Mesendoderm (in vitro differentiated cells): ENCODE data around the gene INSYN1.
"Not testable (repeated sequence)": the region's sequence is repeated elsewhere in the genome, so short reads cannot be mapped to it uniquely, and the experiment has no call there.

ENCODE experiments used
- DNase-seq: peaks from one replicate; pipeline ENCODE4 v3.0.0; 2013
- H2AK5ac ChIP-seq: 2 replicates; pipeline ENCODE4 v1.6.1; 2013; ENCODE audit warnings: low read length, inconsistent platforms
- H2BK120ac ChIP-seq: 2 replicates; pipeline ENCODE4 v1.6.1; 2013; ENCODE audit warnings: low read depth, mild to moderate bottlenecking, low read length, moderate library complexity, mixed read lengths
- H2BK15ac ChIP-seq: replicated peaks from 2 replicates; pipeline ENCODE4 v1.6.1; 2013; ENCODE audit warnings: low read depth, mild to moderate bottlenecking, moderate library complexity
- H2BK5ac ChIP-seq: 2 replicates; pipeline ENCODE4 v1.6.1; 2013; ENCODE audit warnings: low read length, inconsistent platforms
- H3K18ac ChIP-seq: 2 replicates; pipeline ENCODE4 v1.6.1; 2013; ENCODE audit warnings: mild to moderate bottlenecking, low read length, mixed read lengths
- H3K23ac ChIP-seq: one replicate; pipeline ENCODE4 v1.6.1; 2013; ENCODE audit warnings: low read length
- H3K27ac ChIP-seq: 2 replicates; pipeline ENCODE4 v1.5.1; 2013; ENCODE audit warnings: low read depth, mild to moderate bottlenecking, inconsistent platforms, low read length, moderate library complexity
- H3K27me3 ChIP-seq: 2 replicates; pipeline ENCODE4 v1.6.1; 2013; ENCODE audit warnings: low read length, control low read depth, mild to moderate bottlenecking, inconsistent platforms; ENCODE audit not compliant: insufficient read depth, poor library complexity
- H3K36me3 ChIP-seq: 2 replicates; pipeline ENCODE4 v1.6.1; 2013; ENCODE audit warnings: low read length, inconsistent platforms; ENCODE audit not compliant: control insufficient read depth, insufficient read depth
- H3K4ac ChIP-seq: one replicate; pipeline ENCODE4 v1.6.1; 2013; ENCODE audit warnings: low read depth, mild to moderate bottlenecking, low read length, moderate library complexity
- H3K4me1 ChIP-seq: 2 replicates; pipeline ENCODE4 v1.6.1; 2013; ENCODE audit warnings: low read depth, low read length, inconsistent platforms; ENCODE audit not compliant: control insufficient read depth
- H3K4me2 ChIP-seq: 2 replicates; pipeline ENCODE4 v1.6.1; 2013; ENCODE audit warnings: low read length
- H3K4me3 ChIP-seq: 2 replicates; pipeline ENCODE4 v1.5.1; 2013; ENCODE audit warnings: mild to moderate bottlenecking, low read length
- H3K56ac ChIP-seq: one replicate; pipeline ENCODE4 v1.6.1; 2013; ENCODE audit warnings: low read length
- H3K79me1 ChIP-seq: 2 replicates; pipeline ENCODE4 v1.6.1; 2013; ENCODE audit warnings: low read length, inconsistent platforms
- H3K79me2 ChIP-seq: 2 replicates; pipeline ENCODE4 v1.6.1; 2013; ENCODE audit warnings: mild to moderate bottlenecking, low read length; ENCODE audit not compliant: control insufficient read depth, insufficient read depth
- H3K9ac ChIP-seq: 2 replicates; pipeline ENCODE4 v1.6.1; 2013; ENCODE audit warnings: low read length, inconsistent platforms
- H4K5ac ChIP-seq: one replicate; pipeline ENCODE4 v1.6.1; 2013; ENCODE audit warnings: low read length
- H4K8ac ChIP-seq: one replicate; pipeline ENCODE4 v1.6.1; 2013; ENCODE audit warnings: low read depth, mild to moderate bottlenecking, control low read depth, low read length, moderate library complexity
- WGBS: extraction: QIAGEN DNeasy Blood & Tissue Kit; methylation state at CpG from one replicate; pipeline ENCODE4 v1.1.7; 2013; ENCODE audit warnings: low lambda C conversion rate, missing lambda C conversion rate; ENCODE audit not compliant: insufficient coverage; ENCODE audit errors: extremely low coverage; 5-methylcytosine and 5-hydroxymethylcytosine counted together

INSYN1 gene

DNA sequence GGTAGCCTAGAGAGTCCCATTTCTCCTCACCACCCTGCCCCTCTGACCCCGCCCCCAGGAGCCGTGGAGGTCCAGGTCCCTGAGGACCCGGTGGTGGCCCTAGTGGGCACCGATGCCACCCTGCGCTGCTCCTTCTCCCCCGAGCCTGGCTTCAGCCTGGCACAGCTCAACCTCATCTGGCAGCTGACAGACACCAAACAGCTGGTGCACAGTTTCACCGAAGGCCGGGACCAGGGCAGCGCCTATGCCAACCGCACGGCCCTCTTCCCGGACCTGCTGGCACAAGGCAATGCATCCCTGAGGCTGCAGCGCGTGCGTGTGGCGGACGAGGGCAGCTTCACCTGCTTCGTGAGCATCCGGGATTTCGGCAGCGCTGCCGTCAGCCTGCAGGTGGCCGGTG is 49.5 kb downstream of the INSYN1 start:
- not testable (repeated sequence) for H3K4me3 ChIP-seq, H3K27ac ChIP-seq, H3K4me1 ChIP-seq, DNase-seq, H4K5ac ChIP-seq, H2BK15ac ChIP-seq, H3K4ac ChIP-seq, H3K56ac ChIP-seq, H4K8ac ChIP-seq, H3K23ac ChIP-seq, H2AK5ac ChIP-seq, H3K27me3 ChIP-seq, H2BK5ac ChIP-seq, H3K18ac ChIP-seq, H2BK120ac ChIP-seq, H3K79me2 ChIP-seq, H3K9ac ChIP-seq, H3K79me1 ChIP-seq, H3K4me2 ChIP-seq
- peaks cover 10% of the 10 kb centered on the region for H3K36me3 ChIP-seq
- WGBS: no CpG with 5 or more reads among the region's 23 CpGs

DNA sequence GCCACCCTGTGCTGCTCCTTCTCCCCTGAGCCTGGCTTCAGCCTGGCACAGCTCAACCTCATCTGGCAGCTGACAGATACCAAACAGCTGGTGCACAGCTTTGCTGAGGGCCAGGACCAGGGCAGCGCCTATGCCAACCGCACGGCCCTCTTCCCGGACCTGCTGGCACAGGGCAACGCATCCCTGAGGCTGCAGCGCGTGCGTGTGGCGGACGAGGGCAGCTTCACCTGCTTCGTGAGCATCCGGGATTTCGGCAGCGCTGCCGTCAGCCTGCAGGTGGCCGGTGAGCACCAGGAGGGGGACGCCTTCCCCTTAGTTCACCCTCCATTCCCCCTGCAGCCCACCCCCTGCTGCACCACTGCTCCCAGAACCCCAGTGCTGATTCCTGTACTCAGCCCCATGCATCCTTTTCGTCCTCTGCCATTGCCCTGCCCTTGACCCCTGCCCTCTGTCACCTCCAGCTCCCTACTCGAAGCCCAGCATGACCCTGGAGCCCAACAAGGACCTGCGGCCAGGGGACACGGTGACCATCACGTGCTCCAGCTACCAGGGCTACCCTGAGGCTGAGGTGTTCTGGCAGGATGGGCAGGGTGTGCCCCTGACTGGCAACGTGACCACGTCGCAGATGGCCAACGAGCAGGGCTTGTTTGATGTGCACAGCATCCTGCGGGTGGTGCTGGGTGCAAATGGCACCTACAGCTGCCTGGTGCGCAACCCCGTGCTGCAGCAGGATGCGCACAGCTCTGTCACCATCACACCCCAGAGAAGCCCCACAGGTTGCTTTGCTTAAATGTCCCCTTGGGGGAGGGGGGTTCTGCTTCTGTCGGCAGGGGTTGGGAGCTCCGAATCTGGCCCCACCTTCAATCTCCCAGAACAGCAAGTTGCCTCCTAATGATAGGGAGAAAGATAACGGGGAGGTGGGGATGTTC is 50.6 kb downstream of the INSYN1 start:
- not testable (repeated sequence) for H3K4me2 ChIP-seq, H3K56ac ChIP-seq, H3K4me3 ChIP-seq, H3K27ac ChIP-seq, H2BK15ac ChIP-seq, H3K9ac ChIP-seq, H4K5ac ChIP-seq, H3K4ac ChIP-seq, H2BK120ac ChIP-seq, H3K18ac ChIP-seq, H4K8ac ChIP-seq, H3K27me3 ChIP-seq, DNase-seq, H2AK5ac ChIP-seq, H3K79me2 ChIP-seq, H3K23ac ChIP-seq, H2BK5ac ChIP-seq, H3K4me1 ChIP-seq, H3K36me3 ChIP-seq
- WGBS: no CpG with 5 or more reads among the region's 33 CpGs
- peaks cover 11% of the 10 kb centered on the region for H3K79me1 ChIP-seq

DNA sequence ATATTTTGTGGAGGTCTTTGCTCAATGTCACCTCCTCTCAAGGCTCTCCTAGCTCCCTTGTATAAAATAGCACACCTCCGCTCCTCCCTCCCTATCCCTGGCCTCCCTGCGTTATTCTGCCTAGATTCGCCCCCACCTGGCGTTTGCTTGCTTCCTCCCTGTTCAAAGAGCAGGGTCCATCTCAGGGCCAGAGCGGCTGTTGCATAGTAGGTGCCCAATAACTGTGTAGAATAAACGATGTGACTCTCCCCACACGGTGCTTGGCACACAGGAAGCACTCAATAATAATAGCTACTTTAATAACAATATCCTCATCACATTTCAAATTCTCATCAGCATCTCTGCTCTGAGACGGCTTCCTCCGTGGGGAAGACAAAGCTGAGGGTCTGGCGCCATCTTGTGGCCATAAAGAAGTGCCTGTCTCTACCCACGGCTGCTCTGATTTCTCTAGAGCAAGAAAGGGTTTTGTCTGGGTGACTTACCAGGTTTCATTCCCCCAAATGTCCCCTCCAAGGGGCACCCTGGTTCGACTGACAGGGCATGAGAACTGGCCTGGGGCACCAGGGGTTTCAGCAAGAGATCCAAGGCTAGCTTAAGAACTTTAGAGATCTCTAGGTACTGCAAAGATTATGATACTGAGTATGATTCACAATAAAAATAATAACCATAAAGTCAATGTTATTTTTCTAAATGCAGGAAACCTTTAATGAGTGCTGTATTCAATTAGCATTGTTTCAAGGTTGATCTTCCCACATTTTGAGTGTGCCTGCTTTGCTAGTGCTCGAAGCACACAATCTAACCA is 52.9 kb downstream of the INSYN1 start:
- Histone ChIP-seq H3K79me2 (peaks cover 16% of the 10 kb centered on the region), H2AK5ac (no peak overlapping the region), H2BK120ac (no peak overlapping the region), H4K5ac (no peak overlapping the region), H3K36me3 (peaks cover 1% of the 10 kb centered on the region), H2BK5ac (no peak overlapping the region), H3K4ac (no peak overlapping the region), H3K9ac (no peak overlapping the region), H3K23ac (no peak overlapping the region), H3K56ac (no peak overlapping the region), H3K4me2 (no peak overlapping the region), H3K4me3 (no peak overlapping the region), H3K27ac (no peak overlapping the region), H3K27me3 (no peaks in the 10 kb centered on the region), H3K4me1 (peaks cover 3% of the 10 kb centered on the region), H4K8ac (no peak overlapping the region), H2BK15ac (no peak overlapping the region), H3K18ac (no peak overlapping the region), H3K79me1 (peaks cover 19% of the 10 kb centered on the region)
- WGBS: no CpG with 5 or more reads among the region's 13 CpGs
- DNase-seq: peak; percentile 84

DNA sequence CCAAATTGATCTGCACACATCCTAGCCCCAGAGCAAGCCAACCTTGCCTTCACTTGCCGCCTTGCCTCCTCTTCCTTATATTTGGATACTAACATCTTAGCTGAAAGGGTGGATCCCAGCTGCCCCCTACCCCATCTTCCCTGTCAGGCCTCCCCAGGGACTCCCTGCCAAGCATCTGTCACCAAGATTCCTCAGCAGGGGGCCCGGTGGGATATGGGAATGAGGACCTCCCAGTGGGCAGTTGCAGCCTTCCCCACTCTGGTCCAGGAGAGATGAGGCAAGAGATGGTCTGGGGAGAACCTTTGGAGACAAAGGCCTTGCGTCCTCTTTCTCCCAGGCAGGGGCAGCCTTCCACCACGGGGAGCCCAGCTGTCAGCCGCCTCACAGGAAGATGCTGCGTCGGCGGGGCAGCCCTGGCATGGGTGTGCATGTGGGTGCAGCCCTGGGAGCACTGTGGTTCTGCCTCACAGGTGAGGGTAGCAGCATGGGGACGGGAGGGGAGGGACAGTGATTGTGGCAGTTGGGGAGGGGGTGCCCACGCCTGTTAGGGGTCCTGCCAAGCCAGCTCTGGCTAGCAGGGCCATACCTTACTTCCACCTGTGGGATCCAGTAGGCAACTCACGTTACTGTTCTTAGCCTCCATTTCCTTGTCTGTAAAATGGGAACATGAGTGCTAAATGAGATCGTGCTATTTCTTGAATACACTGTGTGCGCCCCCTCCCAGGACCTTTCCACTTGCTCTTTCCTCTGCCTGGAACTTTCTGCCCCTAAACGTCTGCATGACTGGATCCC is 53.7 kb downstream of the INSYN1 start:
- no peak overlapping the region for H3K23ac ChIP-seq
- no peak for DNase-seq
- peaks cover 24% of the 10 kb centered on the region for H3K79me1 ChIP-seq
- no peak overlapping the region for H2AK5ac ChIP-seq
- no peak overlapping the region for H3K4ac ChIP-seq
- no peak overlapping the region for H3K27ac ChIP-seq
- H3K4me1 ChIP-seq: peaks cover 3% of the 10 kb centered on the region
- H2BK120ac ChIP-seq: no peak overlapping the region
- H3K4me2 ChIP-seq: no peak overlapping the region
- H2BK15ac ChIP-seq: no peak overlapping the region
- no peak overlapping the region for H3K4me3 ChIP-seq
- peaks cover 23% of the 10 kb centered on the region for H3K79me2 ChIP-seq
- no peak overlapping the region for H2BK5ac ChIP-seq
- H3K27me3 ChIP-seq: no peaks in the 10 kb centered on the region
- H3K36me3 ChIP-seq: peaks cover 1% of the 10 kb centered on the region
- no CpG with 5 or more reads among the region's 14 CpGs for WGBS
- no peak overlapping the region for H3K9ac ChIP-seq
- H3K18ac ChIP-seq: no peak overlapping the region
- no peak overlapping the region for H3K56ac ChIP-seq
- no peak overlapping the region for H4K5ac ChIP-seq
- no peak overlapping the region for H4K8ac ChIP-seq

DNA sequence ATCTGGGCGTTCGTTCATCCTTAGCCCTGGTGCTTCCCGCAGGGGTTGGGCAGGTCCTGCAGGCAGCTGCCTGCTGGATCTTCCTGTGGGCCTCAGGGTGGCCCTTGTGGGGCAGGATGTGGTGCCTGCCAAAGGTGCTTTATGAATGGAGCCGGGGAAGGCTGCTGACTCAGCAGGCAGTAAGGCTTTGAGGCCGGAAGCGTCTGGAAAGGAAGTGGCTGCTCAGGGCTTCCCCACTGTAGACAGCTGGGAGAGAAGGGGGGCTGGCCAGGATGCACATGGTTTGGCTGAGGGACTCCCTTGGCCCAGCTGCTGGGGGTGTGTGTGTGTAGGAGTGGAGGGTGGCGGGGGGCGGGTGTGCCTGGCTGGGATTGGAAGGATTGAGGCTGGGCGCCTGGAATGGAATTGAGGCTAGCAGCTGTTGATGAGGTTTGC is 56.1 kb downstream of the INSYN1 start:
- Histone ChIP-seq H3K36me3 (no peaks in the 10 kb centered on the region), H3K4me1 (peaks cover 3% of the 10 kb centered on the region), H3K4me3 (no peak overlapping the region), H3K23ac (no peak overlapping the region), H2BK15ac (no peak overlapping the region), H2BK5ac (peak overlapping the region; percentile 32), H3K56ac (peak overlapping the region; percentile 51), H4K8ac (no peak overlapping the region), H2AK5ac (no peak overlapping the region), H3K4ac (no peak overlapping the region), H3K27me3 (no peaks in the 10 kb centered on the region), H3K9ac (peak overlapping the region; percentile 42), H3K27ac (peak overlapping the region; percentile 7), H2BK120ac (no peak overlapping the region), H4K5ac (no peak overlapping the region), H3K79me1 (peaks cover 40% of the 10 kb centered on the region), H3K79me2 (peaks cover 43% of the 10 kb centered on the region), H3K4me2 (no peak overlapping the region), H3K18ac (no peak overlapping the region)
- peak; percentile 86 for DNase-seq
- no CpG with 5 or more reads among the region's 9 CpGs for WGBS
